Trophoblast cell (in vitro differentiated cells and primary cell): ENCODE measurements around the gene MRTO4.

Experiments used
- DNase-seq, 2 donors: peaks; one replicate each; pipeline ENCODE4 v3.0.0-alpha.2; 2016
- H2AFZ ChIP-seq: 2 replicates; pipeline ENCODE4 v1.6.1; 2013; ENCODE audit warnings: low read length, moderate library complexity, mild to moderate bottlenecking; ENCODE audit not compliant: insufficient read depth, poor library complexity
- H2AK5ac ChIP-seq: 2 replicates; pipeline ENCODE4 v1.6.1; 2013; ENCODE audit warnings: mild to moderate bottlenecking, low read length
- H2BK120ac ChIP-seq: 2 replicates; pipeline ENCODE4 v1.6.1; 2013; ENCODE audit warnings: low read length, mild to moderate bottlenecking, moderate library complexity; ENCODE audit not compliant: insufficient read depth, poor library complexity
- H2BK12ac ChIP-seq: 2 replicates; pipeline ENCODE4 v1.6.1; 2013; ENCODE audit warnings: mild to moderate bottlenecking, low read length, moderate library complexity
- H2BK5ac ChIP-seq: 2 replicates; pipeline ENCODE4 v1.6.1; 2013; ENCODE audit warnings: low read length, low read depth, moderate library complexity, mild to moderate bottlenecking; ENCODE audit not compliant: poor library complexity
- H3K14ac ChIP-seq: 2 replicates; pipeline ENCODE4 v1.6.1; 2013; ENCODE audit warnings: mild to moderate bottlenecking, low read length
- H3K18ac ChIP-seq: 2 replicates; pipeline ENCODE4 v1.6.1; 2013; ENCODE audit warnings: mild to moderate bottlenecking, low read length
- H3K23ac ChIP-seq: 2 replicates; pipeline ENCODE4 v1.6.1; 2013; ENCODE audit warnings: low read length
- H3K27ac ChIP-seq: 2 replicates; pipeline ENCODE4 v1.5.1; 2013; ENCODE audit warnings: low read depth, mild to moderate bottlenecking, inconsistent platforms, low read length, moderate library complexity
- H3K27me3 ChIP-seq: 2 replicates; pipeline ENCODE4 v1.6.1; 2013; ENCODE audit warnings: inconsistent platforms, mild to moderate bottlenecking, low read length, moderate library complexity; ENCODE audit not compliant: insufficient read depth
- H3K36me3 ChIP-seq, 2 experiments: 1 replicate in 1 of 2; 2 replicates in 1 of 2; pipeline ENCODE4 v1.6.1; 2013; ENCODE audit warnings: low read length in 2 of 2, mild to moderate bottlenecking in 2 of 2, moderate library complexity in 1 of 2; ENCODE audit not compliant: insufficient read depth in 2 of 2, control insufficient read depth in 1 of 2
- H3K4ac ChIP-seq: 2 replicates; pipeline ENCODE4 v1.6.1; 2013; ENCODE audit warnings: low read depth, mild to moderate bottlenecking, low read length, moderate library complexity
- H3K4me1 ChIP-seq, 2 experiments: 1 replicate in 1 of 2; 2 replicates in 1 of 2; pipeline ENCODE4 v1.6.1; 2013; ENCODE audit warnings: low read length in 2 of 2, mild to moderate bottlenecking in 2 of 2, moderate library complexity in 1 of 2; ENCODE audit not compliant: insufficient read depth in 2 of 2, control insufficient read depth in 1 of 2
- H3K4me2 ChIP-seq: 2 replicates; pipeline ENCODE4 v1.6.1; 2013; ENCODE audit warnings: inconsistent platforms, mild to moderate bottlenecking, low read length, moderate library complexity
- H3K4me3 ChIP-seq: 2 replicates; pipeline ENCODE4 v1.5.1; 2013; ENCODE audit warnings: mild to moderate bottlenecking, low read depth, low read length, inconsistent platforms
- H3K79me1 ChIP-seq: one replicate; pipeline ENCODE4 v1.6.1; 2013; ENCODE audit warnings: low read length
- H3K79me2 ChIP-seq: 2 replicates; pipeline ENCODE4 v1.6.1; 2013; ENCODE audit warnings: low read length, mild to moderate bottlenecking; ENCODE audit not compliant: control insufficient read depth, insufficient read depth, poor library complexity
- H3K9ac ChIP-seq: 2 replicates; pipeline ENCODE4 v1.6.1; 2013; ENCODE audit warnings: mild to moderate bottlenecking, low read length
- H3K9me3 ChIP-seq: 2 replicates; pipeline ENCODE4 v1.6.1; 2013; ENCODE audit warnings: low read depth, mild to moderate bottlenecking, control low read depth, inconsistent platforms, low read length; ENCODE audit not compliant: insufficient read depth
- H4K12ac ChIP-seq: 2 replicates; pipeline ENCODE4 v1.6.1; 2013; ENCODE audit warnings: low read depth, mild to moderate bottlenecking, low read length, moderate library complexity
- H4K8ac ChIP-seq: 2 replicates; pipeline ENCODE4 v1.6.1; 2013; ENCODE audit warnings: low read depth, mild to moderate bottlenecking, low read length, moderate library complexity
- H4K91ac ChIP-seq: one replicate; pipeline ENCODE4 v1.6.1; 2013; ENCODE audit warnings: low read depth, mild to moderate bottlenecking, low read length, moderate library complexity
- WGBS: extraction: QIAGEN DNeasy Blood & Tissue Kit; methylation state at CpG from one replicate; pipeline ENCODE4 v1.1.7; 2013; ENCODE audit warnings: missing lambda C conversion rate; ENCODE audit not compliant: insufficient read length, insufficient coverage; ENCODE audit errors: extremely low coverage; 5-methylcytosine and 5-hydroxymethylcytosine counted together

MRTO4 gene

DNA sequence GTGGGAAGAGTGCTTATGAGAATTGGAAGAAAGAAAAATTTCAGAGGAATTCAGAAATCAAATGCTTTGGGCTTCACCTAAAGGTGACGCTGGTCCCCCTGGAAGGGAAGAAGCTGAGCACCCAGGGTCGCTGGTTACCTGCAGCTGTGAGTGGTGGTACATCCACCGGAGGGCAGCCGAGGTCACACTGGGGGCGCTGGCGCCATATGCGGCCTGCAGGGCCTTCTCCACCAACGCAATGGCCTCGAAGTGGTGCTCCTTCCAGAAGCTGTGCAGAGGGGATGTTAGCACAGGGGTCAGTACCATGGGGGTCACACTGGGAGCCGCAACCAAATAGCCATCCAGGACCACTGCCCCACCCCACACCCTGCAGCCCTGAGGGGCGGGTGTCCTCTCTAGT is 54.3 kb downstream of the MRTO4 start:
- no peaks in the 10 kb centered on the region for H3K79me2 ChIP-seq
- no CpG with 5 or more reads among the region's 11 CpGs for WGBS
- no peak overlapping the region for H2BK12ac ChIP-seq
- H3K23ac ChIP-seq, result no peak overlapping the region
- no peak overlapping the region for H2BK5ac ChIP-seq
- H2AK5ac ChIP-seq, result no peak overlapping the region
- no peak overlapping the region for H3K4me3 ChIP-seq
- H3K14ac ChIP-seq, result no peak overlapping the region
- no peak overlapping the region for H4K8ac ChIP-seq
- peaks cover 3% of the 10 kb centered on the region for H3K9me3 ChIP-seq
- DNase-seq, result no peak
- no peak overlapping the region for H3K27ac ChIP-seq
- no peak overlapping the region for H2AFZ ChIP-seq
- no peak overlapping the region for H4K12ac ChIP-seq
- no peaks in the 10 kb centered on the region for H3K79me1 ChIP-seq
- no peak overlapping the region for H3K4me2 ChIP-seq
- no peaks in the 10 kb centered on the region for H3K27me3 ChIP-seq
- no peak overlapping the region for H4K91ac ChIP-seq
- peaks cover 4% of the 10 kb centered on the region in 2 experiments for H3K4me1 ChIP-seq
- H3K18ac ChIP-seq, result no peak overlapping the region
- peaks cover 40 to 56% of the 10 kb centered on the region in 2 experiments for H3K36me3 ChIP-seq
- no peak overlapping the region for H3K4ac ChIP-seq
- no peak overlapping the region for H3K9ac ChIP-seq
- H2BK120ac ChIP-seq, result no peak overlapping the region

DNA sequence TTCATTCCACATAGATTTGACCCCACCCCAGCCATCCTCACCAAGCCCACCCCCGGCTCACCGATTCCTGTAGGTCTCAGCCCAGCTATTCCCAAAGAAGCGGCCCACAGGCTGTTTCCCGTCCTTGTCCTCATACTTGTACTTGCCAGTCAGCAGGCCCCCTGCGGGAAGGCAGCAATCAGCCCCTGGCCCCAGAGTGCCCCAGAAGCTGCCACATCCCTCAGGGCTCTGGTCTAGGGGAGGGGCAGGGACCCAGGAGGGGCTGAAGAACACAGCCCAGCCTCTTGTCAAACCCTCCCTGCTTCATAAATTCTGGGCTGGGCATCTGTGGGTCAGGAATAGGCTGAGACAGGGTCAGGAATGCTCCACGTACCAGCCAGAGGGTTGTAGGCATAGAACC is 55.3 kb downstream of the MRTO4 start:
- no peak overlapping the region for H4K12ac ChIP-seq
- no peak overlapping the region for H3K27ac ChIP-seq
- H3K27me3 ChIP-seq, result no peaks in the 10 kb centered on the region
- H3K4me3 ChIP-seq, result no peak overlapping the region
- no CpG with 5 or more reads among the region's 6 CpGs for WGBS
- no peak overlapping the region for H2BK12ac ChIP-seq
- H3K4ac ChIP-seq, result no peak overlapping the region
- no peak overlapping the region for H3K4me2 ChIP-seq
- H3K4me1 ChIP-seq, result peaks cover 9% of the 10 kb centered on the region in 2 experiments
- H2AFZ ChIP-seq, result no peak overlapping the region
- peaks cover 8% of the 10 kb centered on the region for H3K79me2 ChIP-seq
- no peak for DNase-seq
- peaks cover 3% of the 10 kb centered on the region for H3K9me3 ChIP-seq
- no peak overlapping the region for H2AK5ac ChIP-seq
- H3K23ac ChIP-seq, result no peak overlapping the region
- no peak overlapping the region for H2BK5ac ChIP-seq
- no peak overlapping the region for H3K9ac ChIP-seq
- no peak overlapping the region for H4K8ac ChIP-seq
- peaks cover 8% of the 10 kb centered on the region for H3K79me1 ChIP-seq
- H4K91ac ChIP-seq, result no peak overlapping the region
- no peak overlapping the region for H2BK120ac ChIP-seq
- no peak overlapping the region for H3K18ac ChIP-seq
- no peak overlapping the region for H3K14ac ChIP-seq
- peaks cover 40 to 56% of the 10 kb centered on the region in 2 experiments for H3K36me3 ChIP-seq

DNA sequence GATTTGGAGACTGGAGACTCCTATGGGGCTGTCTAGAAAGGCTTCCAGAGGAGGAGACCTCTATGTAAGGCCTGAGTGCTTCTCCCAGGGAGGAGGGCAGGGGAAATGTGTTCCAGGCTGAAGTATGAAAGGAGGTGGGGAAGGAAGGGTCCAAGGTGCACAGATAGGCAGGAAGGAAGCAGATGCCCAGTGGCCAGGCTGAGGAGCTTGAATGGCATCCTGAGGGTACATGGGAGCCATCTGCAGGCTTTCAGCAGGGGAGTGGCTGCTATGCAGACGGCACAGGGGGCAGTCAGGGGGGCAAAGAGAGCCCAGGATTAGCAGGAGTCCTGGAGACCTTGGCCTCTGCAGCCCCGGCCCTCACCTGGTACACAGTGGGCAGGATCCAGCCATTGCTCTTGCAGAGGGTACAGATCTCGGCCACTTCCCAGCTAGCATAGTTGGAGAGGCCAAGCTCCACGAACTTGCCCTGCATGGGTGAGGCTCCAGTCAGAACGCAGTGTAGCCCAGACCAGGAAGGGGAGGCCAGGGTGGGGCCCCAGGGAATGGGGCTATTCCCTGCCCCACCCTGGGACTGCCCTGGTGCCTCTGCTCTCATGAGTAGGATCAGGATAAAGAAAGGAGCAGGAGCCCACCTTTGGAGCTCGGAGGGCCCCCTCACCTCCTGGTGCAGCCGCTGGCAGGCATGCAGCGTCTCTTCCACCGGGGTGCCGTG is 56.3 kb downstream of the MRTO4 start:
- H2BK5ac ChIP-seq, result no peak overlapping the region
- no peak overlapping the region for H3K4me2 ChIP-seq
- H3K79me2 ChIP-seq, result peaks cover 15% of the 10 kb centered on the region
- no peak overlapping the region for H2AFZ ChIP-seq
- no peak overlapping the region for H3K27ac ChIP-seq
- no peak overlapping the region for H4K8ac ChIP-seq
- H3K4ac ChIP-seq, result no peak overlapping the region
- no peaks in the 10 kb centered on the region for H3K27me3 ChIP-seq
- H3K79me1 ChIP-seq, result peaks cover 16% of the 10 kb centered on the region
- H3K4me3 ChIP-seq, result no peak overlapping the region
- H3K36me3 ChIP-seq, result peaks cover 40 to 53% of the 10 kb centered on the region in 2 experiments
- no CpG with 5 or more reads among the region's 10 CpGs for WGBS
- H3K18ac ChIP-seq, result no peak overlapping the region
- peaks cover 3% of the 10 kb centered on the region for H3K9me3 ChIP-seq
- H2AK5ac ChIP-seq, result no peak overlapping the region
- no peak overlapping the region for H4K12ac ChIP-seq
- H2BK120ac ChIP-seq, result no peak overlapping the region
- DNase-seq, result no peak
- peaks cover 11 to 12% of the 10 kb centered on the region in 2 experiments for H3K4me1 ChIP-seq
- no peak overlapping the region for H2BK12ac ChIP-seq
- H3K23ac ChIP-seq, result no peak overlapping the region
- H3K14ac ChIP-seq, result no peak overlapping the region
- no peak overlapping the region for H3K9ac ChIP-seq
- no peak overlapping the region for H4K91ac ChIP-seq

GRCh38 chr1:19308509-19308907 is 56.9 kb downstream of the MRTO4 start:
- H2BK12ac ChIP-seq, result no peak overlapping the region
- H3K4me2 ChIP-seq, result no peak overlapping the region
- H4K12ac ChIP-seq, result no peak overlapping the region
- no peak overlapping the region for H3K27ac ChIP-seq
- H2AFZ ChIP-seq, result no peak overlapping the region
- H3K27me3 ChIP-seq, result no peaks in the 10 kb centered on the region
- H3K79me1 ChIP-seq, result peaks cover 16% of the 10 kb centered on the region
- no CpG with 5 or more reads among the region's 3 CpGs for WGBS
- peaks cover 37 to 48% of the 10 kb centered on the region in 2 experiments for H3K36me3 ChIP-seq
- peaks cover 3% of the 10 kb centered on the region for H3K9me3 ChIP-seq
- H2AK5ac ChIP-seq, result no peak overlapping the region
- no peak overlapping the region for H2BK120ac ChIP-seq
- H3K9ac ChIP-seq, result no peak overlapping the region
- no peak overlapping the region for H3K18ac ChIP-seq
- H2BK5ac ChIP-seq, result no peak overlapping the region
- no peak for DNase-seq
- H3K4me1 ChIP-seq, result peaks cover 15 to 16% of the 10 kb centered on the region in 2 experiments
- H3K79me2 ChIP-seq, result peaks cover 15% of the 10 kb centered on the region
- no peak overlapping the region for H3K4ac ChIP-seq
- no peak overlapping the region for H3K4me3 ChIP-seq
- no peak overlapping the region for H3K14ac ChIP-seq
- no peak overlapping the region for H4K91ac ChIP-seq
- no peak overlapping the region for H3K23ac ChIP-seq
- no peak overlapping the region for H4K8ac ChIP-seq
